Epidermal melanocyte (primary cell): ENCODE results near the gene ADGRA3.

Experiments used
- DNase-seq: peaks from one replicate; pipeline ENCODE4 v3.0.0; 2011; ENCODE audit warnings: low spot score; ENCODE audit not compliant: insufficient read length

ADGRA3 gene

DNA sequence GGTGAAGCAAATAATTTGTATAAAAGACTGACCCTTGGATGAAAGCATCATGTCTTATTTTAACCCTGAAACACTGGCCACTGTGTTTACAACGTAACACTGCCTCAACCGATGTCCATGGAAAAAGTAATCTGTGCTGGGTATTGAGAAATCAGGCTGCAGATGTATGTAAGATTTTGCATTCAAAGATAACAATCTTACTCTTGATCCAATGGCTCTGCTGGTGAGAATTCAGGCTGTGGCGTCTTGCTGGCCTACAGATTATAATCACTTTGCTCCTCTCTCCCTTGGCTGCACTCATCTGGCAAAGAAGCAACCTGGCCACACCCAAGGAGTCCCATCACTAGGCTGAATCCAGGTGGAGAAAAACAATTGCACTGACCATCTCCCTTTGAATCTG lies 7.5 kb downstream of the ADGRA3 start:
- no peak for DNase-seq

DNA sequence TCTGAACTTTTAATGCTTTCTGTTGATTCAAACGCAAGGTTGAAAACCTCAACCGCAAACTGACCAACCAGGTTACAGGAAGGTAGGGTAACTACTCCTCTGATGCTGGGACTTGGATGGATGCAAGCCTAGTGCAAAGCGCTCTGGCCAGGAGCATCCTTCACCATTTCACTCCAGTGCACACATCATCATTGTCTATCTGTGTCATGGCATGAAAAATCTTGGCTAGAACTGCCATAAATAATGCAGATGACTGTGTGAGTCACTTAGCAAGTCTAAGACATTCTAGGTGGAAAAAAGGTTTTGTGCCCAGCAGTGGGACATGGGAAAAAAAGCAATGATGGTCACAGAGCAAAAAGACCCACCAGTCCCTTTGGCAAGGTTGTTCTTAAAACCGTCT lies 10.9 kb downstream of the ADGRA3 start:
- DNase-seq: no peak

DNA sequence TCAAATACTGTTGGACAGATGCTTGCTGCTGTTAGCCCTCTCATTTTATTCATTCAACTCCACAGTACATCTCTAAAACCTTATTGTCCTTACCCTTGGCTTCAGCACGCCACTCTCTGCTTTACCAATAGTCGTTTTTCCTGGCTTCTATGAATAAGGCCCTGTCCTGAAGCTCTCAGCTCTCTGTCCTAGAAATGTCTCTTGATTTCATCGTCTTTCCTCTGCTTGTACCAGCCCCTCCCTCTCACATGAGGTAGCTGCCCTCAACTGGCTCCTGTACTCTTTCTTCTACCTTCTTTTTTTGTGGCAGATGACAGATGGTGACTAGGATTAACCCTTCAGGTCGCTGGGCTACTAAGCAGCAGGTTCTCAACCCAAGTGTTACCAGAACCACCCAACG lies 11.4 kb downstream of the ADGRA3 start:
- no peak for DNase-seq

DNA sequence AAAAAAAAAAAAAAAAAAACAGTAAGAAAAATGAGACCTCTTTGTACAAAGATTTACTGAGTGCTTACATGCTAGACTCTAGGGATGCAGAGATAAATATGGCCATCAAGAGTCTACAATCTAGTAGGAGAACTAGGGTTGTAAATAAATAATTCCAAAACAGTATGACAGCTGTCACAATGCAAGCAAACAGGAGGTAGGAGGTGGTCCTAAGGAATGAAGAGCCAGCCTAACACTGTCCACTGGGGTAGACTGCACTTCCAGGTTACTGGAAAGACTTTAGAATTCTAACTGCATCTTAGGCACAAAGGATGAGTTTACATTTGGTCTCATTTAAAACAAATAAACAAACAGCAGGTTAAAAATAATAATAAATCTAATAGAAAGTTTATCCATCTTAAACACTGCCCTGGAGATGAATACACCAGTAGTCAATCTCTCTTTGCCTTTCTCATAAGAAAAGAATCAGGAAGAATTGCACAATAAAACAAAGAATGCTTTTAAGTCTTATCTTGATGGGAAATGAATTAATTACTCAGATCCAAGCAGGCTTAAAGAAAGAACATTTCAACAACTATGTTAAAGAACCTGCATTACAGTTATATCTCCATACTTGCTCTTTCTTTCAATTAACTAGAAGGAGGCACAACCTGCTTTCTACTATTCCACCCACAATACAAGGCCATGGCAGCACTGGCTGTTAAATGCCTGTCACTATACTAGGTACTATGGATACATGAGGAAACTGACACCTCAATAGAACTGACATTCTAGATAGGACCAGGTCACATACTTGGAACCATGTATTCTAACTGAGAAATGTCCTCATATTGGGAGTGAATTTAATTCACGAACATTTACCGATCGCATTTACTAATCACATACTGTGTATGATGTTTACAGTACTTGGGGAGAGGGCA lies 12.7 kb downstream of the ADGRA3 start:
- DNase-seq: no peak

DNA sequence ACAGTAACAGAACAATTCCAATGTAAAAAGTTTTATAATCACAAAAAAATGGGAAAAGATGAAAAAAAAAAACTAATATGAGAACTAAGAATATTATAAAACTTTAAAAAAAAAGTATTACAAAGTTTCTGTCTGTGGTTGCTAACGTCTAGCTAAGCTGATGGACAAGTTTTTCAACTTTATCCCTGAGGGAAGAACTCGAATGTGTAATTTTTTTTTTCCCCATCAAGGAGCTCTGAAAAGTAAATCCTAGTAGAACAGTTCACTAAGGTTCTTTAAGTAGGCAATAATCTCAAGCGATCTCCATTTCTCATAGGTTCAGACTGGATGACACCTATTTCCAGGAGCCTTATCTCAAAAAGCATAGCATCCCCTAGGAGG lies 14.2 kb downstream of the ADGRA3 start:
- DNase-seq: no peak

DNA sequence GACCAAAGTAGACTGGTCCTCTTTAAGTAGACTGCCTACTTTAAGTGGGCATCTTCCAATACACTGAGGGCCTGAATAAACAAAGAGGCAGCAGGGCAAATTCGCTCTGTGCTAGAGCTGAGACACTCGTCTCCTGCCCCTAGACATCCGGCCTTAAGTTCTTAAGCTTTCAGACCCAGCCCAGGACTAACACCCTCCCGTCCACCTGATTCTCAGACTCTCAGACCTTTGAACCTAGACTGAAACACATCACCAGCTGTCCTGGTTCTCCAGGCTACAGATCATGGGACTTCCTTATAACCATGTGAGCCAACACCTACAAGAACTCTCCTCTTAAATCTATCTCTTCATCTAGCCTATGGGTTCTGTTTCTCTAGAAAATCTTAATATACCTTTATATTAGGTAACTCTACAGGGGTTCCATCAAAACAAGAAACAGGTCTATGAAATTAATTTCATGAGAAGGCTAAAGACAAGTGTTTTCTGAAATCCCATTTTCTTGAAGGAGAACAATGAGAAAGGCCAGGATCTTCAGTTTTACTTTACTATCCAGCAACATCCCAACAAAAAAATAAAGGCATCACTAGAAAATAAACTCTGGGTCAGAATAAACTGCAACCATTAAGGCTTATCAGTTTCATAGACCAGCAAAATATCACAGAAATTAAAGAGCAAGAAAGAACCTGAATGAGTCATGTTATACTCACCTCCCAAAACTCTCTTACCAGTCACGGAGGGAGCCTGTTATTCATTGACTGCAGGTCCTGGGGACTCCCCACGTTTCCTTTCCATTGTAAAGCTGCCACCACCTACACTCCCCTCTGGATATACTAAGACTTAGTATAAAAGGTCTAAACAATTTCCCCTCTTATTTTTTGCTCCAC lies 14.8 kb downstream of the ADGRA3 start:
- no peak for DNase-seq

DNA sequence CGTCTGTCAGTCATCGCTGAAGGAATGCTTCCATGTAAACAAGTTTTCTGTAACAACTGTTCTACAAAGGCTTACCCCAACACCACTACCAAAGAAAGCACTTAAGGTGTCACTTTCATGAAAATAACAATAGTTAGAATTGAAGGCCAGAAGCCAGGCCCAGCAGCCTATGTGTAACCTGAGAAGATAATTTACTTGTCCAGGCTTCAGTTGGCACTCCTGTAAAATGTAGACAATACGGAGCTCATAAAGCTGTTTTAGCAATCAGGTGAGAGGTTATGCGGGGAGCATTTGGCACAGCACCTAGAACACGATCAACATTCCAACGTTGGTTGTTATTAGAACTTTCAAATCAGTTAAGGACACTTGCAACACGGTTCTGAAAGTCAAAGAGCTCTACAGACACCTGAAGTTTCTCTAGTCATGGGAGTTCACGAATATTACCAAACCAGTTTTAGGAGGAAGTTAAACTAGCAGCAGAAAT lies 15.7 kb downstream of the ADGRA3 start:
- no peak for DNase-seq

DNA sequence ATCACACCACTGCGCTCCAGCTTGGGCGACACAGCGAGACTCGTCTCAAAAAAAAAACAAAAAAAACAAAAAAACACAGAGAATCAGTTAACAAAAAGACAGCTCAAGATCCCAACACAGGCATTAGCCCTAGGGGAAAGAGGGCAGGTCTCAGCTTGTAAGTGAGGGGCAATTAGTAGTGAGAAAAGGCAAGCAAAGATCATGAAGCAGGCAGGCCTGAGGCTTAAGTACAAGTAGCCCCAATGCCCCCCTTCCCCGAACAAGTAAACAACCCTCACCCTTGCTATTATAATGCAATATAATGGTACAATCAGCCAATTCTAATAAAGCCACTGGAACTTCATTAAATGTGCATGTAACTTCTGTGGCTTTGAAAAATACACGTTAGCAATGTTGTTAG lies 17.0 kb downstream of the ADGRA3 start:
- DNase-seq: no peak

DNA sequence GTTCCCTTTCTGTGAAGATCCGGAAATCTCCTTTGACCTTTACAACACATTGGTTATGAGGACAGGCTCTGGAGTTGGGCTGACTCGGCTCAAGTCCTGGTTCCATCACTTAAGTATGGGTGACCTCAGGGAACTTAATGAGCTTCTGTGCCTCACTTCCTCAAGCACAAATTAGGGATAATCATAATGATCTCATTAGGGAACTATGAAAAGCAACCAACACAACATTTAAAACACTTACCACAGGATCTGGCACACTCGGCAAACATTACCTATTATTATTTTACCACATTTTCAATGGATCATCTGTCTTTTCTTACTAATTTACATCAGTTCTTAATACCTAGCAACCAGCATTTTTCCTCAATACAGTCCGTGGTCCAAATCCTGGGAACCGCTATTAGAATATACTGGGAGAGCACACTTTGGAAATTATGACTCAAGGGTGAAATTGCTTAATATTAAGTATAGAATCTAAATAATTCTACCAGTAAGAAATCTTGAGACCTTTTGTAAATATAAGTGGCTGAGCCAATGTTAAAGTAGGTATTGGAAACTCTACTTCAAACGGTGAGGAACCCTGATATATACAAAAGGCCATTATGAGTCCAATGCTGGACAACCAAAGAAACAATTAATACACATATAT lies 19.6 kb downstream of the ADGRA3 start:
- no peak for DNase-seq

DNA sequence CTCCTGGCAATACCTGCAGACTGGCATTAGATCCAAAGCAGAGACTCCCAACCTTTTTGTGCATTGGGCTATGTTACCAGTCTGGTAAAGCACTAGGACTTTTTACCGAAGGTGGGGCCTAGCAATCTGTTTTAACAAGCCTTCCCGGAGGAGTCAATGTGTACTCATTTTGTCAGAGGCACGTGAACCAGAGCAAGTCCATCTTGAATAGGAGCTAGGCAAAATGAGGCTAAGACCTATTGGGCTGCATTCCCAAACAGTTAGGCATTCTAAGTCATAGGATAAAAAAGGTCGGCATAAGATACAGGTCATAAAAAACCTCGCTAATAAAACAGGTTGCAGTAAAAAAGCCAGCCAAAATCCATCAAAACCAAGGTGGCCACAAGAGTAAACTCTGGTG lies 22.3 kb downstream of the ADGRA3 start:
- no peak for DNase-seq

DNA sequence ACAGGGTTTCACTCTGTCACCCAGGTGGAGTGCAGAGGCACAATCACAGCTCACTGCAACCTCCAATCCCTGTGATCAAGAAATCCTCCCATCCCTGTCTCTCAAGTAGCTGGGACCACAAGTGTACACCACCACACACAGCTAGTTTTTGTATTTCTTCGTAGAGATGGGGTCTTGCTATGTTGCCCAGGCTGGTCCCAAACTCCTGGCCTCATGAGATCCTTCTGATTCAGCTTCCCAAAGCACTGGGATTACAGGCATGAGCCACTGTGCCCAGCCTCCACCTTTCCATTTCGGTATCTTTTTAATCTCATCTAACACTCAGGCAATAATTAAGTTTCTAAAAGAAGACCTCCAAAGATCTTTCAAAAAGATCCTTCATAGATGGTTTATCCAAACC lies 22.9 kb downstream of the ADGRA3 start:
- DNase-seq: no peak

DNA sequence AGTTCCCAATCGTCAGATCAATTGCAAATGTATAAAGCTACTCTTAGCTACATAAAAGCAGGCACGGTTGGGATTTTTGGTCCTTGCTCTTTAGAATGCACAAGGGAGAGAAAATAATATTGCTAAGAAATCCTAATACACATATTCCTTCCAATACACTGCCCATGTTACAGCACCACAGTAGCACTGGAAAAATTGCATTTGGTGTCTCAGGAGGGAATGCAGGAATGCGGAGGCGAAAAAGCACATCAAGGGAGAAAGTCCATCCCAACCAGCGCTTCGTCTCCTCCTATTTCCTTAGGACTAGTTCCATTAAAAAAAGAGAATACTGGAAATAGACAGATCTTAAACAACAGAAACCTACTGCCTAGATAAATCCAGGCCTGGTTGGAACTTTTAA lies 23.9 kb downstream of the ADGRA3 start:
- DNase-seq: no peak

DNA sequence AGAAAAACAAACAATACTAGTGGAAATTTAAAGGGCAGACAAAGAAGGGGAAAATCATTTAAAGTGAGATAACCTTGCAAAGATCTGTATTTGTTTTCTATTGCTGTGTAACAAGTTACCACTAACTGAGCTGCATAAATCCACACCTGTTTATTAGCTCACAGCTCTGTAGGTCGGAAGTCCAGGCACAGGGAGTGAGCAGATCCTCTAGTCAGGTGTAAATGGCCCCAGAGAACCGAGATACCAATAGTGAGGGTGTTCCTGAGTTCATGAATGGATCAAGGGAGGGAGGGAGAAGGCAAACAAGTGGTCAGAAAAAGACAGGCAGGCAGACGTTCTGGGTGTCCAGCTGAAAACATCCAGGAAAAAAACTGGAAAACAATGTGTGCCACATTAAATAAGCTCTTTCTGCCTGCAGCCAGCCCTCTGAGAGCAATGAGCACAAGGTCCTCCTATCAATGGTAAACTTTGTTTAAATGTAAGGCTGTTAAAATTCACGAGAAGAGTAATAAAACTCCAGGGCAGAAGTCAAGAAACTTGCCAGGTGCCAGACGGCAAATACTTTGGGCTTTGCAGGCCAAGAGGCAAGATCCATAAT lies 25.0 kb downstream of the ADGRA3 start:
- DNase-seq: no peak

DNA sequence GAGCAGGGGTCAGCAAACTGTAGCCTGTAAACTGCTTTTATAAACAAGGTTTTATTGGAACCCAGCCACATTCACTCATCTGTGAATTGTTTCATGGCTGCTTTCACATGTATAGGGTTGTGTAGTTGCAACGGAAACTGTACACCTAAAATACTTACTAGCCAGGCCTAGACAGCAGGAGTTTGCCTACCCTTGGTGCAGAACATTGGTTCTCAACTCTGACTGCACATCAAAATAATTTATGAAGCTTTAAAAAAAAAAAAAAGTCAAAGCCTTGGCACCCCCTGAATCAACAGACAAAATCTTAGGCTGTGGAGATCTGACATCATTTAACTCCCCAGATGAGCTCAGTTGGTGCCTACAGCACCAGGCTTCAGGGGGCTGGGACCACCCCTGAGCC lies 27.8 kb downstream of the ADGRA3 start:
- no peak for DNase-seq

DNA sequence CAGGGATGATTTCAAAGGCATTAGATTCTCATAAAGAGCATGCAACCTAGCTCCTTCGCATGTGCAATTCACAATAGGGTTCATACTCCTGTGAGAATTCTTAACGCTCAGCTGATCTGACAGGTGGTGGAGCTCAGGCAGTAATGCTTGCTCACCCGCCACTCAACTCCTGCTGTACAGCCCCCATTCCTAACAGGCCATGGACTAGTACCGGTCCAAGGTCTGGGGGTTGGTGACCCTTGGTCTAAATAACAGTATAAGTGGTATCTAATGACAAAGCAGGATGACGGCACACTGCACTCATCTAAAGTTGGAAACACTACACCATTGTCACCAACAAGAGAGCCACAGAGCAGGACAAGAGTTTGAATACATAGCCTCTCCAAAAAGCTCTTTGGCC lies 28.5 kb downstream of the ADGRA3 start:
- no peak for DNase-seq

DNA sequence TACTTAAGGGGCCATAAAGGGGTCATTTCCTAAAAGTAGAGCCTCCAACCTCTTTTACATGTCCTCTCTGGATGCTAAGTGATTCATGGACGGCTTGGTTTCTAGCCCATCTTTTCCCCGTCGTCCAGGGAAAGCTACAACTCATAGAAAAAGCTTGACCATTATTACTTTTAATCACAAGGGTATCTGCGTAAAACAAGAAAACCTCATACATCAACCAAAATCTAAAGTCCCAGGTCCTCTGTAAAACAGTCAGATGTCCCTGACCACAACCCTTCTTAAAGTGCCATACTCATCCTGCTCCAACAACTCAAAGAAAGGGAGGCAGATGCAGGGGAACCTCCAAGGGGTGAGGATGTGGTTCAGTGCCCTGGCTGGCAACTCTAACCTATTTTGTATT lies 29.6 kb downstream of the ADGRA3 start:
- DNase-seq: no peak

DNA sequence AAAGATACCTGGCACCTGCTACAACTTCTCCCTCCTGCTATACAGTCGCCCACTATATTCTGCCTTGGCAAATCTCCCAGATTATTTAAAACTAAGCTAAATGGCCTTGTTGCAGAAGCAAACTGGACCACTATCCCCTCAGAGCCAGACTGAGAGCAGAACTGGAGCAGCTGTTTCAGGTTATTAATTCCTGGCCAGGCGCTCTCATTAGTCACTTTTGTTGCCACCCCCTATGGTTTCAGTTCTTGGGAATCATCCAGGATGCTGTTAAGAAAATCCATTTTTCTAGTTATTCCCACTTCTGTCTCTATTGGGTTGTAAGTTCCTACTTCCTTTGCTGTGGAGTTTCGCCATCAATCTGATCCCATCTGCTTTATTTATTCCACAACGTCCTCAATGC lies 30.1 kb downstream of the ADGRA3 start:
- DNase-seq: no peak

DNA sequence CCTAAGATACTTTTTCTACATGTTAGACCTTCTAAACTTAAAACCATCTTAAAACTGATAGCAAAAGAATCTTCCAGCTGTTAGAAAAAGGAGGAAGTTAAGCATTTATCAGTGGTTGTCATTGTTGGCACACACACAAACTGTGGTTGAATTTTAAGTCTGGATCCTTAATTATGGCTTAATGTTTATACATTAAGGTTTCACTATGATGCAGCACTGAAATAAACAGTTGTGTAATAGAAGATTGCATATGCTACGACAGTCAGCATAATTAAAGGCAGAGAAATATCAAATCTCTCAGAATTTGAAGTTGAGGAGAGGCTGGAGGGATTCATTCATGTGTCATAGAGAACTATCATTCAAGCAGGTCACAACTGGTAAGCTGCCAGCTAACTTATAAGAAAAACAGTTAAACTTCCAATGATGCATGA lies 32.3 kb downstream of the ADGRA3 start:
- DNase-seq: no peak

DNA sequence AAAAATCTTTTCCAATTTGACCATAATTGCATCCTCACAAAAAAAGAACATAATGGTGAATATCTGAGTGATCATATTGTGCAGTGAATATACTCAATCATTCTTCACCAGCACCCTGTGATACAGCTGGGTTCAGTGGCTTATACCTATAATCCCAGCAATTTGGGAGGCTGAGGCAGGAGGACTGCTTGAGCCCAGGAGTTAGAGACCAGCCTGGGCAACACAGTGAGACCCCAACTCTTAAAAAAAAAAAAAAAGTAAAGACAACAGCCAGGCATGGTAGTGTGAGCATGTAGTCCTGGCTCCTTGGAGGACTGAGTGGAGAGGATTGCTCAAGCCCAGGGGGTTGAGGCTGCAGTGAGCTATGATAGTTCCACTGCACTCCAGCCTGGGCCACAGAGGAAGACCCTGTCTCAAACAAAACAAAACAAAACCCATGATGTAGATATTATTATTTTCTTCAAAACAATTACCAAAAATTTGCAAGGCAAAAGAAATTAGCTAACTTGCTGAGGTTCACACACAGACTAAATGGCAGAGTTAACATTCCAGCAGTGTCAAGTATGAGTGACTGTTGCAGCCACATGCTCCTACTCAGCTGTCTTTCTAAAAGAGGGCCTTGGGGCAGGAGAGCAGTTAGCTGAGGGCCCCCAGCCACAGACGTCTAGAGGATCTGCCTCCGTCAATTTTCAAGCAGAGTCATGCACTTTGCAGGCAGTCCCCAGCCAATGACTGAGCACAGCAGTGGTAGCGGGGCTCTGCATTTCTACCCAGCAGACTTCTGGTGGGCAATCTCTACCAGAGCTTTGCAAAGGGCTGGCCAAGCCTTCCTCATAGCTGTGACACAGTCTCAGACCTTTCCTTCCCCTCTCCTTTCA lies 33.4 kb downstream of the ADGRA3 start:
- DNase-seq: no peak

DNA sequence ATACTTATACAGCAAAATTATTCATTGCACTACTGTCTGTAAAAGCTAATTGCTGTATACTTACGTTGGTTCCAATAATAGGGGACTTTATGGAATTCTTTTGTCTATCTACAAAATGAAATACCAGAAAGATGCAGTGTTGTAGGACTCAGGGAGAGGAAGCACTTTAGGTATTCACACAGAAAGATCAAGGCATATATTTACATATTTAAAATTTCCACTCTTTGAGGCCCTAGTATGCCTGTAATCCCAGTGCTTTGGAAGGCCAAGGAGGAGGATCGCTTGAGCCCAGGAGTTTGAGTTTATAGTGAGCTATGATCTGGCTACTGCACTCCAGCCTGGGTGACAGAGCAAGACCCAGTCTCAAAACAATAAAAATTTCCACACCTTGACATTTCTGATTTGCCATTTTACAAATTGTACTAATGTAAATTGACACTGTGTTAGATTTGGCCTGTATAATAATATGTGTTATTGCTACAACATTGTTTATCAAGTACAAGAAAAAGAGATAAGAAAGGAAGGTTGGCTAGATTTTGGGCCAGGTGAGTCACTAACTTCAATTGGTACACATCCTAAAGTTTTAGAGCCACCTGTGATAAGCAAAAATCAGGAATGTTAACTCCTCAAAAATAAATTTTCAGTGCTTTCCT lies 35.1 kb downstream of the ADGRA3 start:
- no peak for DNase-seq
